Measurements from ENCODE around the gene COL9A2. TPM values are rescaled to one million over a fixed set of nuclear protein-coding genes. Genes with fewer than 3 reads are reported as not detected.

COL9A2 gene
- total RNA-seq, 5 donors from 2014 or later (not counting 1 experiment from before 2014, with no cell fraction given), result 3.5 to 4.6 (median 3.8) TPM

- H3K4me1 Mint-ChIP-seq, result peaks cover 11 to 15% (median 11%) of the 10 kb centered on the region in 3 donors
- no peaks in the 10 kb centered on the region for H3K9me3 Mint-ChIP-seq
- no peak for DNase-seq
- no peak overlapping the region for H3K27ac Mint-ChIP-seq
- Histone ChIP-seq H3K4me1 (ENCODE audit: control insufficient read depth in 1 of 2, extremely low read depth in 1 of 2, insufficient read depth in 2 of 2, low read length in 2 of 2) (no peaks in the 10 kb centered on the region), H3K9me3 (no peaks in the 10 kb centered on the region), H3K4me3 (ENCODE audit: control insufficient read depth in 1 of 2, extremely low read depth in 1 of 2, low read length in 1 of 2) (no peak overlapping the region), H3K27me3 (replicated peaks in 1 of 2; ENCODE audit: control insufficient read depth in 2 of 2, extremely low read depth in 1 of 2, insufficient read depth in 2 of 2, low read length in 1 of 2) (no peaks in the 10 kb centered on the region), H3K27ac (ENCODE audit: low read length) (no peak overlapping the region), H3K36me3 (ENCODE audit: control insufficient read depth in 2 of 2, extremely low read depth in 1 of 2, insufficient read depth in 1 of 2, low read length in 1 of 2) (peaks cover 8 to 69% of the 10 kb centered on the region in 2 donors)
- POLR2A ChIA-PET, result no interaction called here
- H3K4me3 Mint-ChIP-seq, result no peak overlapping the region
- peaks cover 43% of the 10 kb centered on the region for H3K36me3 Mint-ChIP-seq
- ATAC-seq (replicated peaks in 1 of 4), result no peak
- no peaks in the 10 kb centered on the region for H3K27me3 Mint-ChIP-seq
- CTCF ChIA-PET, result interaction anchor here in 1 of 2 donors (0.6 kb wide), 1 partner anchor 17 kb away, joined by 3 read pairs; no protein-coding TSS in a partner anchor
These were observed 48.9 kb downstream of the COL9A2 start for GRCh38 chr1:40268211-40268610.

GRCh38 chr1:40267767-40268187 lies 49.3 kb downstream of the COL9A2 start:
- Histone ChIP-seq H3K9me3 (no peaks in the 10 kb centered on the region), H3K4me3 (ENCODE audit: control insufficient read depth in 1 of 2, extremely low read depth in 1 of 2, low read length in 1 of 2) (no peak overlapping the region), H3K27ac (ENCODE audit: low read length) (no peak overlapping the region), H3K4me1 (ENCODE audit: control insufficient read depth in 1 of 2, extremely low read depth in 1 of 2, insufficient read depth in 2 of 2, low read length in 2 of 2) (no peaks in the 10 kb centered on the region), H3K27me3 (replicated peaks in 1 of 2; ENCODE audit: control insufficient read depth in 2 of 2, extremely low read depth in 1 of 2, insufficient read depth in 2 of 2, low read length in 1 of 2) (no peaks in the 10 kb centered on the region), H3K36me3 (ENCODE audit: control insufficient read depth in 2 of 2, extremely low read depth in 1 of 2, insufficient read depth in 1 of 2, low read length in 1 of 2) (peaks cover 8 to 71% of the 10 kb centered on the region in 2 donors)
- no peaks in the 10 kb centered on the region for H3K27me3 Mint-ChIP-seq
- 100% methylated on average over 1 of the region's 2 CpGs for WGBS (ENCODE audit: insufficient coverage)
- ATAC-seq (replicated peaks in 1 of 4) (no peak), DNase-seq (no peak)
- peaks cover 43% of the 10 kb centered on the region for H3K36me3 Mint-ChIP-seq
- H3K4me3 Mint-ChIP-seq, result no peak overlapping the region
- no peaks in the 10 kb centered on the region for H3K9me3 Mint-ChIP-seq
- ChIA-PET POLR2A (no interaction called here), CTCF (interaction anchor here in 1 of 2 donors (0.6 kb wide), 1 partner anchor 18 kb away, joined by 3 read pairs; no protein-coding TSS in a partner anchor)
- no peak overlapping the region for H3K27ac Mint-ChIP-seq
- peaks cover 11 to 20% (median 15%) of the 10 kb centered on the region in 3 donors for H3K4me1 Mint-ChIP-seq

- no peaks in the 10 kb centered on the region for H3K9me3 Mint-ChIP-seq
- no peak overlapping the region for H3K27ac Mint-ChIP-seq
- H3K4me1 ChIP-seq (ENCODE audit: control insufficient read depth in 1 of 2, extremely low read depth in 1 of 2, insufficient read depth in 2 of 2, low read length in 2 of 2), result no peaks in the 10 kb centered on the region
- POLR2A ChIA-PET, result interaction anchor here (0.6 kb wide), 2 partner anchors 106 to 343 kb away, joined by 4 to 6 read pairs; no protein-coding TSS in a partner anchor
- CTCF ChIA-PET, result interaction anchor here (0.6 to 0.9 kb wide), 4 partner anchors 18 to 467 kb away, joined by 3 read pairs; no protein-coding TSS in a partner anchor
- H3K36me3 Mint-ChIP-seq, result peaks cover 43% of the 10 kb centered on the region
- no peak overlapping the region for H3K27ac ChIP-seq (ENCODE audit: low read length)
- no peaks in the 10 kb centered on the region for H3K9me3 ChIP-seq
- ATAC-seq (replicated peaks in 1 of 4), result no peak
- no peak for DNase-seq
- H3K27me3 Mint-ChIP-seq, result no peaks in the 10 kb centered on the region
- no peak overlapping the region for H3K4me3 ChIP-seq (ENCODE audit: control insufficient read depth in 1 of 2, extremely low read depth in 1 of 2, low read length in 1 of 2)
- H3K4me1 Mint-ChIP-seq, result peaks cover 16 to 26% (median 20%) of the 10 kb centered on the region in 3 donors
- 100% methylated on average over 2 of the region's 6 CpGs for WGBS (ENCODE audit: insufficient coverage)
- H3K27me3 ChIP-seq (replicated peaks in 1 of 2; ENCODE audit: control insufficient read depth in 2 of 2, extremely low read depth in 1 of 2, insufficient read depth in 2 of 2, low read length in 1 of 2), result no peaks in the 10 kb centered on the region
- peaks cover 8 to 71% of the 10 kb centered on the region in 2 donors for H3K36me3 ChIP-seq (ENCODE audit: control insufficient read depth in 2 of 2, extremely low read depth in 1 of 2, insufficient read depth in 1 of 2, low read length in 1 of 2)
- no peak overlapping the region for H3K4me3 Mint-ChIP-seq
These were observed 50.1 kb downstream of the COL9A2 start for GRCh38 chr1:40266786-40267535.

- ATAC-seq (replicated peaks in 1 of 4), result no peak
These were observed 51.2 kb downstream of the COL9A2 start for GRCh38 chr1:40265919-40266318.

GRCh38 chr1:40265298-40265697 lies 51.8 kb downstream of the COL9A2 start:
- POLR2A ChIA-PET, result no interaction called here
- peaks cover 8 to 70% of the 10 kb centered on the region in 2 donors for H3K36me3 ChIP-seq (ENCODE audit: control insufficient read depth in 2 of 2, extremely low read depth in 1 of 2, insufficient read depth in 1 of 2, low read length in 1 of 2)
- Mint-ChIP-seq H3K4me3 (no peak overlapping the region), H3K27me3 (no peaks in the 10 kb centered on the region), H3K36me3 (peaks cover 54% of the 10 kb centered on the region), H3K27ac (no peak overlapping the region), H3K4me1 (peaks cover 28 to 36% (median 35%) of the 10 kb centered on the region in 3 donors), H3K9me3 (no peaks in the 10 kb centered on the region)
- DNase-seq (no peak), ATAC-seq (replicated peaks in 1 of 4) (no peak)
- no peaks in the 10 kb centered on the region for H3K9me3 ChIP-seq
- no peak overlapping the region for H3K27ac ChIP-seq (ENCODE audit: low read length)
- CTCF ChIA-PET, result no interaction called here
- no peaks in the 10 kb centered on the region for H3K27me3 ChIP-seq (replicated peaks in 1 of 2; ENCODE audit: control insufficient read depth in 2 of 2, extremely low read depth in 1 of 2, insufficient read depth in 2 of 2, low read length in 1 of 2)
- H3K4me1 ChIP-seq (ENCODE audit: control insufficient read depth in 1 of 2, extremely low read depth in 1 of 2, insufficient read depth in 2 of 2, low read length in 2 of 2), result no peaks in the 10 kb centered on the region
- H3K4me3 ChIP-seq (ENCODE audit: control insufficient read depth in 1 of 2, extremely low read depth in 1 of 2, low read length in 1 of 2), result no peak overlapping the region

More at GRCh38 chr1:40265919-40266318, 51.2 kb downstream of the COL9A2 start:
- Histone ChIP-seq H3K27ac (ENCODE audit: low read length) (no peak overlapping the region), H3K36me3 (ENCODE audit: control insufficient read depth in 2 of 2, extremely low read depth in 1 of 2, insufficient read depth in 1 of 2, low read length in 1 of 2) (peaks cover 8 to 71% of the 10 kb centered on the region in 2 donors), H3K9me3 (no peaks in the 10 kb centered on the region), H3K4me3 (ENCODE audit: control insufficient read depth in 1 of 2, extremely low read depth in 1 of 2, low read length in 1 of 2) (no peak overlapping the region), H3K27me3 (replicated peaks in 1 of 2; ENCODE audit: control insufficient read depth in 2 of 2, extremely low read depth in 1 of 2, insufficient read depth in 2 of 2, low read length in 1 of 2) (no peaks in the 10 kb centered on the region), H3K4me1 (ENCODE audit: control insufficient read depth in 1 of 2, extremely low read depth in 1 of 2, insufficient read depth in 2 of 2, low read length in 2 of 2) (no peaks in the 10 kb centered on the region)
- H3K36me3 Mint-ChIP-seq, result peaks cover 52% of the 10 kb centered on the region
- H3K4me1 Mint-ChIP-seq, result peaks cover 26 to 30% (median 29%) of the 10 kb centered on the region in 3 donors
- ChIA-PET CTCF (interaction anchor here in 1 of 2 donors (0.9 kb wide), 1 partner anchor 72 kb away, joined by 3 read pairs; no protein-coding TSS in a partner anchor), POLR2A (interaction anchor here in 1 of 2 donors (0.6 kb wide), 1 partner anchor 342 kb away, joined by 6 read pairs; no protein-coding TSS in a partner anchor)
- no peaks in the 10 kb centered on the region for H3K9me3 Mint-ChIP-seq
- H3K27me3 Mint-ChIP-seq, result no peaks in the 10 kb centered on the region
- no peak for DNase-seq
- no peak overlapping the region for H3K27ac Mint-ChIP-seq
- no peak overlapping the region for H3K4me3 Mint-ChIP-seq

GRCh38 chr1:40264354-40264781 lies 52.7 kb downstream of the COL9A2 start:
- H3K27me3 Mint-ChIP-seq, result no peaks in the 10 kb centered on the region
- peaks cover 31 to 44% (median 42%) of the 10 kb centered on the region in 3 donors for H3K4me1 Mint-ChIP-seq
- WGBS (ENCODE audit: insufficient coverage), result no CpG with 5 or more reads among the region's 3 CpGs
- POLR2A ChIA-PET, result no interaction called here
- Histone ChIP-seq H3K27ac (ENCODE audit: low read length) (no peak overlapping the region), H3K36me3 (ENCODE audit: control insufficient read depth in 2 of 2, extremely low read depth in 1 of 2, insufficient read depth in 1 of 2, low read length in 1 of 2) (peaks cover 8 to 65% of the 10 kb centered on the region in 2 donors), H3K4me1 (ENCODE audit: control insufficient read depth in 1 of 2, extremely low read depth in 1 of 2, insufficient read depth in 2 of 2, low read length in 2 of 2) (peaks cover 0 to 5% of the 10 kb centered on the region in 2 experiments), H3K9me3 (no peaks in the 10 kb centered on the region), H3K27me3 (replicated peaks in 1 of 2; ENCODE audit: control insufficient read depth in 2 of 2, extremely low read depth in 1 of 2, insufficient read depth in 2 of 2, low read length in 1 of 2) (no peaks in the 10 kb centered on the region), H3K4me3 (ENCODE audit: control insufficient read depth in 1 of 2, extremely low read depth in 1 of 2, low read length in 1 of 2) (no peak overlapping the region)
- H3K36me3 Mint-ChIP-seq, result peaks cover 48% of the 10 kb centered on the region
- ATAC-seq (replicated peaks in 1 of 4), result no peak
- no peak overlapping the region for H3K4me3 Mint-ChIP-seq
- H3K27ac Mint-ChIP-seq, result no peak overlapping the region
- H3K9me3 Mint-ChIP-seq, result no peaks in the 10 kb centered on the region
- no peak for DNase-seq
- CTCF ChIA-PET, result no interaction called here
